Activated T-helper 17 cell treated with anti-CD3 and anti-CD28 coated beads, Interleukin-2, amount 50 U/mL, for 72 hours (primary cell): Measurements from ENCODE around the gene ENDOV. TPM values are rescaled to one million over a fixed set of nuclear protein-coding genes. Genes with fewer than 3 reads are reported as not detected.

Experiments
- ATAC-seq: fragments of 150-1000 bp; cut with Tn5 transposase; replicated peaks from 2 replicates; pipeline ENCODE4 v1.10.0; 2021; ENCODE audit warnings: mild to moderate bottlenecking, moderate library complexity
- H3K27ac Mint-ChIP-seq: one replicate; pipeline ENCODE4 v1.8.0; 2022; ENCODE audit warnings: mixed read lengths
- H3K27me3 Mint-ChIP-seq: one replicate; pipeline ENCODE4 v1.8.0; 2022; ENCODE audit warnings: mixed read lengths
- H3K36me3 Mint-ChIP-seq: one replicate; pipeline ENCODE4 v1.8.0; 2022; ENCODE audit warnings: low read depth, mild to moderate bottlenecking, mixed read lengths
- H3K4me1 Mint-ChIP-seq: one replicate; pipeline ENCODE4 v1.8.0; 2022; ENCODE audit warnings: mixed read lengths
- H3K4me3 Mint-ChIP-seq: one replicate; pipeline ENCODE4 v1.8.0; 2022; ENCODE audit warnings: mild to moderate bottlenecking, mixed read lengths
- H3K9me3 Mint-ChIP-seq: one replicate; pipeline ENCODE4 v1.8.0; 2022; ENCODE audit warnings: mixed read lengths
- total RNA-seq, 2 donors: library from RNA; stranded (reverse); gene quantifications; one replicate each; pipeline ENCODE4 v1.2.3, GENCODE V29; 2022

ENDOV gene
- total RNA-seq, 2 donors from 2014 or later, result 9.7 to 20.1 TPM

DNA sequence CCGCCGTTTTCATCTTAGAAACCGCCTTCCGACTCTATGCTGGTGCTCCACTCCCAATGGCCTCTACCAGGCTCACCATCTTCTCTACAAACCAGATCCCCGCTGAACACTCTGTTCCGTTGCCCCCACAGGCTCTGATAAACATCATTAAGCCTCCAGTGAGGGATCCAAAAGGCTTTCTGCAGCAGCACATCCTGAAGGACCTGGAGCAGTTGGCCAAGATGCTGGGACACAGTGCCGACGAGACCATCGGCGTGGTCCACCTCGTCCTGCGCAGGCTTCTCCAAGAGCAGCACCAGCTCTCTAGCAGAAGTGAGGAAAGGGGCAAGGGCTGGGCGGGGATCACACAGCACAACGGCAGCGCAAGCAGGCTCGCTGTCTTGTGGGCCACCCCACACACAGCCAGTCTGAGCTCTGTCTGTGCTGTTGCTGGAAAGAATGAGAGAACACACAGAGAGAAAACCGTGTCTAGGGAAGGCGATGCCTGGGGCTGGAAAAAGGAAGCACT lies 33.5 kb upstream of the ENDOV start:
- no peaks in the 10 kb centered on the region for H3K9me3 Mint-ChIP-seq
- peak overlapping the region; percentile 77 for H3K27ac Mint-ChIP-seq
- peaks cover 4% of the 10 kb centered on the region for H3K4me1 Mint-ChIP-seq
- H3K27me3 Mint-ChIP-seq, result no peaks in the 10 kb centered on the region
- no peak overlapping the region for H3K4me3 Mint-ChIP-seq
- no peak for ATAC-seq
- H3K36me3 Mint-ChIP-seq, result peaks cover 100% of the 10 kb centered on the region

GRCh38 chr17:80382446-80382845 lies 32.5 kb upstream of the ENDOV start:
- no peak overlapping the region for H3K27ac Mint-ChIP-seq
- no peak overlapping the region for H3K4me3 Mint-ChIP-seq
- H3K27me3 Mint-ChIP-seq, result no peaks in the 10 kb centered on the region
- H3K4me1 Mint-ChIP-seq, result peaks cover 4% of the 10 kb centered on the region
- H3K9me3 Mint-ChIP-seq, result no peaks in the 10 kb centered on the region
- ATAC-seq, result no peak
- H3K36me3 Mint-ChIP-seq, result peaks cover 100% of the 10 kb centered on the region

- peaks cover 4% of the 10 kb centered on the region for H3K4me1 Mint-ChIP-seq
- ATAC-seq, result no peak
- H3K27ac Mint-ChIP-seq, result peak overlapping the region; percentile 91
- no peaks in the 10 kb centered on the region for H3K9me3 Mint-ChIP-seq
- no peaks in the 10 kb centered on the region for H3K27me3 Mint-ChIP-seq
- no peak overlapping the region for H3K4me3 Mint-ChIP-seq
- H3K36me3 Mint-ChIP-seq, result peaks cover 100% of the 10 kb centered on the region
Observed at GRCh38 chr17:80382956-80383355, 32.0 kb upstream of the ENDOV start.

GRCh38 chr17:80384078-80384960 lies 30.6 kb upstream of the ENDOV start:
- H3K36me3 Mint-ChIP-seq, result peaks cover 100% of the 10 kb centered on the region
- H3K27me3 Mint-ChIP-seq, result no peaks in the 10 kb centered on the region
- H3K4me3 Mint-ChIP-seq, result no peak overlapping the region
- ATAC-seq, result no peak
- H3K4me1 Mint-ChIP-seq, result peaks cover 4% of the 10 kb centered on the region
- peak overlapping the region; percentile 91 for H3K27ac Mint-ChIP-seq
- no peaks in the 10 kb centered on the region for H3K9me3 Mint-ChIP-seq

- H3K27ac Mint-ChIP-seq, result peak overlapping the region; percentile 91
- H3K36me3 Mint-ChIP-seq, result peaks cover 100% of the 10 kb centered on the region
- no peaks in the 10 kb centered on the region for H3K9me3 Mint-ChIP-seq
- H3K4me1 Mint-ChIP-seq, result peaks cover 4% of the 10 kb centered on the region
- no peak for ATAC-seq
- no peaks in the 10 kb centered on the region for H3K27me3 Mint-ChIP-seq
- no peak overlapping the region for H3K4me3 Mint-ChIP-seq
Observed at GRCh38 chr17:80385046-80385445, 29.9 kb upstream of the ENDOV start.

GRCh38 chr17:80386341-80386740 lies 28.6 kb upstream of the ENDOV start:
- ATAC-seq, result no peak
- peak overlapping the region; percentile 38 for H3K27ac Mint-ChIP-seq
- H3K4me3 Mint-ChIP-seq, result no peak overlapping the region
- no peaks in the 10 kb centered on the region for H3K9me3 Mint-ChIP-seq
- H3K36me3 Mint-ChIP-seq, result peaks cover 100% of the 10 kb centered on the region
- peaks cover 4% of the 10 kb centered on the region for H3K4me1 Mint-ChIP-seq
- H3K27me3 Mint-ChIP-seq, result no peaks in the 10 kb centered on the region

GRCh38 chr17:80387071-80387470 lies 27.9 kb upstream of the ENDOV start:
- ATAC-seq, result no peak
- Mint-ChIP-seq H3K27me3 (no peaks in the 10 kb centered on the region), H3K27ac (peak overlapping the region; percentile 33), H3K36me3 (peaks cover 100% of the 10 kb centered on the region), H3K4me3 (no peak overlapping the region), H3K4me1 (peaks cover 5% of the 10 kb centered on the region), H3K9me3 (no peaks in the 10 kb centered on the region)

DNA sequence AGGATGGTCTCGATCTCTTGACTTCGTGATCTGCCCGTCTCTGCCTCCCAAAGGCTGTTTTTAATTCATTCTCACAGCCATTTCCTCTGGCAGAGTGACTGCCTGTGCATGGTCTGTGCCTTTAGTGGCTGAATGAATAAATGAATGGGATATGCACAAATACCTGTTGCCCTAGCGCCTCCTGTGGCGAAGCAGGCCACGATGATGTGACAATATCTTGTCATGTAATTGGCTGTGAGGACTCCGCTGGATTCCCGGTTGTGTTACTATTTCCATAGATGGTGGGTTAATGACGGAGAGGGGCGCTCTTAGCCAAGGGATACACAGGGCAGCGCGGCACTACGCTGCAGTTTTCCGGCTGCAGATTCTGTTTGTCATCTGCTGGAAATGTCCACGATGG lies 26.8 kb upstream of the ENDOV start:
- no peak overlapping the region for H3K27ac Mint-ChIP-seq
- H3K36me3 Mint-ChIP-seq, result peaks cover 100% of the 10 kb centered on the region

GRCh38 chr17:80388601-80389000 lies 26.4 kb upstream of the ENDOV start:
- no peaks in the 10 kb centered on the region for H3K9me3 Mint-ChIP-seq
- no peak overlapping the region for H3K27ac Mint-ChIP-seq
- no peak overlapping the region for H3K4me3 Mint-ChIP-seq
- no peaks in the 10 kb centered on the region for H3K27me3 Mint-ChIP-seq
- peaks cover 5% of the 10 kb centered on the region for H3K4me1 Mint-ChIP-seq
- peaks cover 100% of the 10 kb centered on the region for H3K36me3 Mint-ChIP-seq
- ATAC-seq, result no peak

More for the DNA sequence above, 26.8 kb upstream of the ENDOV start:
- Mint-ChIP-seq H3K27me3 (no peaks in the 10 kb centered on the region), H3K4me3 (no peak overlapping the region), H3K4me1 (peaks cover 5% of the 10 kb centered on the region), H3K9me3 (no peaks in the 10 kb centered on the region)
- no peak for ATAC-seq

GRCh38 chr17:80389011-80389995 lies 25.7 kb upstream of the ENDOV start:
- peak overlapping the region; percentile 50 for H3K27ac Mint-ChIP-seq
- H3K27me3 Mint-ChIP-seq, result no peaks in the 10 kb centered on the region
- H3K9me3 Mint-ChIP-seq, result no peaks in the 10 kb centered on the region
- H3K4me1 Mint-ChIP-seq, result peaks cover 5% of the 10 kb centered on the region
- H3K36me3 Mint-ChIP-seq, result peaks cover 100% of the 10 kb centered on the region
- H3K4me3 Mint-ChIP-seq, result no peak overlapping the region
- ATAC-seq, result no peak

DNA sequence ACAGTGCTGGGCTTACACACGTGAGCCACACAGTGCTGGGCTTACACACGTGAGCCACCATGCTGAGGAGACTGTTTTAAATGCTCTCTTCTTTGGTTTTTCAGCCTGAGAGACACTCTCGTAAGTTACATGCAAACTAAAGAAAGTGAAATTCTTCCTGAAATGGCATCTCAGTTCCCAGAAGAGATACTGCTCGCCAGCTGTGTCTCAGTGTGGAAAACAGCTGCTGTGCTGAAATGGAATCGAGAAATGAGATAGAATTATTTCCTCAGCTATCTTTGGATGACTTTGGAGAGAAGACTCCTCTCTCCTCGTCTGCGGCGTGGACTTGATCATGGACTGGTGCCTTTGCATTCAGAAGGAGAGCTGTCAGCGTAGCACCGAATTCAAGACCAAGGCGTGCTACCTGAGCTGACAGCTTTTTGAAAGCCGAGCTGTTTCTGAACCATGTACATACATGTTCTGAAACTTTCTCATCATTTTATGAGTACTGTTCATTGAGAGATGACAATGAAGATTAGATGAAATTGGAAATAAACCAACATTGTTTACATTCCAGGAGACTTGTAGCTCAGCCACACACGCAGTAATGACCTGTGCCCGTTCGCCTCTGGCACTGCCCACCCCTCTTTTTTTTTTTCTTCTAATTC lies 21.6 kb upstream of the ENDOV start:
- Mint-ChIP-seq H3K9me3 (no peaks in the 10 kb centered on the region), H3K36me3 (peaks cover 91% of the 10 kb centered on the region), H3K27ac (peak overlapping the region; percentile 48), H3K27me3 (no peaks in the 10 kb centered on the region), H3K4me1 (peaks cover 13% of the 10 kb centered on the region), H3K4me3 (no peak overlapping the region)
- ATAC-seq, result no peak

DNA sequence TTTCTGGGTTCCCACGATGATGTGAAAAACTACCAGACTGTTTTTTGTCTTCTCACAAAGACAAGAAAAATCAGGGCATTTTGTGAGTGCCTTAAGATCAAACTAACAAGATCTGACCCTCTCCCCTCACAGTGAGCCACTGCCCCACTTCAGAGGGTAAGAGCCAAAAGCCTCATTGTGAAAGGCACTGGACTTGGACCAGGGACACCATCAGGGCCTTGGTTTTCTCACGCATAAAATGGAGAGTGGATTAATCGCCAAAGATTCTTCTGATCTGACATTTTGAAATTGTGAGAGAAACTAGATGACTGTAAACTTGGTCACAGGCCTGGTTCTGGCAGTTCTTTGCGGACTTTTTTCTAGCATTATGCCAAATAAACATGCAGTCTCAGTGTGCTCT lies 21.0 kb upstream of the ENDOV start:
- ATAC-seq, result no peak
- H3K36me3 Mint-ChIP-seq, result peaks cover 85% of the 10 kb centered on the region
- no peak overlapping the region for H3K4me3 Mint-ChIP-seq
- H3K4me1 Mint-ChIP-seq, result peaks cover 13% of the 10 kb centered on the region
- H3K9me3 Mint-ChIP-seq, result no peaks in the 10 kb centered on the region
- no peaks in the 10 kb centered on the region for H3K27me3 Mint-ChIP-seq
- peak overlapping the region; percentile 48 for H3K27ac Mint-ChIP-seq

- peak overlapping the region; percentile 48 for H3K27ac Mint-ChIP-seq
- no peak for ATAC-seq
- H3K4me3 Mint-ChIP-seq, result no peak overlapping the region
- peaks cover 13% of the 10 kb centered on the region for H3K4me1 Mint-ChIP-seq
- H3K36me3 Mint-ChIP-seq, result peaks cover 78% of the 10 kb centered on the region
- no peaks in the 10 kb centered on the region for H3K27me3 Mint-ChIP-seq
- no peaks in the 10 kb centered on the region for H3K9me3 Mint-ChIP-seq
Observed at GRCh38 chr17:80394629-80395216, 20.2 kb upstream of the ENDOV start.
